ENCODE data around the gene MAP2. TPM values are rescaled to one million over a fixed set of nuclear protein-coding genes. Genes with fewer than 3 reads are reported as not detected.

MAP2 gene
- total and polyA plus RNA-seq, 2 of the 13 experiments (the other 11 are each of a cell fraction or from before 2014, with no cell fraction given), result 0.08 TPM; not detected in 1

- TF ChIP-seq, protein P1, sequence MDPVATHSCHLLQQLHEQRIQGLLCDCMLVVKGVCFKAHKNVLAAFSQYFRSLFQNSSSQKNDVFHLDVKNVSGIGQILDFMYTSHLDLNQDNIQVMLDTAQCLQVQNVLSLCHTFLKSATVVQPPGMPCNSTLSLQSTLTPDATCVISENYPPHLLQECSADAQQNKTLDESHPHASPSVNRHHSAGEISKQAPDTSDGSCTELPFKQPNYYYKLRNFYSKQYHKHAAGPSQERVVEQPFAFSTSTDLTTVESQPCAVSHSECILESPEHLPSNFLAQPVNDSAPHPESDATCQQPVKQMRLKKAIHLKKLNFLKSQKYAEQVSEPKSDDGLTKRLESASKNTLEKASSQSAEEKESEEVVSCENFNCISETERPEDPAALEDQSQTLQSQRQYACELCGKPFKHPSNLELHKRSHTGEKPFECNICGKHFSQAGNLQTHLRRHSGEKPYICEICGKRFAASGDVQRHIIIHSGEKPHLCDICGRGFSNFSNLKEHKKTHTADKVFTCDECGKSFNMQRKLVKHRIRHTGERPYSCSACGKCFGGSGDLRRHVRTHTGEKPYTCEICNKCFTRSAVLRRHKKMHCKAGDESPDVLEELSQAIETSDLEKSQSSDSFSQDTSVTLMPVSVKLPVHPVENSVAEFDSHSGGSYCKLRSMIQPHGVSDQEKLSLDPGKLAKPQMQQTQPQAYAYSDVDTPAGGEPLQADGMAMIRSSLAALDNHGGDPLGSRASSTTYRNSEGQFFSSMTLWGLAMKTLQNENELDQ (CRISPR knock-in tag; IDR thresholded peaks at IDR 0.05; ENCODE audit: borderline replicate concordance), result peak; percentile 97
- TF ChIP-seq ZNF747 (CRISPR knock-in tag; IDR thresholded peaks at IDR 0.05; ENCODE audit: borderline replicate concordance) (peak; percentile 43; the same call in 1 of the 2 replicates), IRF1 (CRISPR knock-in tag; IDR thresholded peaks at IDR 0.05; ENCODE audit: low read depth) (peak; percentile 94; the same call in 1 of the 2 replicates), ZNF761 (CRISPR knock-in tag; conservative IDR thresholded peaks at IDR 0.05) (peak; percentile 82; the same call in 1 of the 2 replicates), KDM5B (CRISPR knock-in tag; IDR thresholded peaks at IDR 0.05; ENCODE audit: borderline replicate concordance) (peak; percentile 96), NFATC3 (CRISPR knock-in tag; IDR thresholded peaks at IDR 0.05) (peak; percentile 92), TBX3 (IDR thresholded peaks at IDR 0.05; ENCODE audit: borderline replicate concordance) (no peak), NR2F1 (CRISPR knock-in tag; IDR thresholded peaks at IDR 0.05) (0 out of 4 replicates have a peak, but pooled peaks of 1 of the 2 experiments have one; percentile 30), ZNF280D (CRISPR knock-in tag; IDR thresholded peaks at IDR 0.05) (peak; percentile 73; the same call in 1 of the 2 replicates), SSRP1 (CRISPR knock-in tag; IDR thresholded peaks at IDR 0.05) (no peak), AFF4 (CRISPR knock-in tag; IDR thresholded peaks at IDR 0.05) (no peak), ELF1 (CRISPR knock-in tag; IDR thresholded peaks at IDR 0.05) (0 out of 2 replicates have a peak, but pooled peaks have one; percentile 37), FOXP1 (IDR thresholded peaks at IDR 0.05) (no peak), FOXP1 (CRISPR knock-in tag; IDR thresholded peaks at IDR 0.05) (no peak), XBP1 (CRISPR knock-in tag; IDR thresholded peaks at IDR 0.05) (peak; percentile 53; the same call in 1 of the 2 replicates)
Measured at GRCh38 chr2:209771474-209772289, 347.8 kb downstream of the MAP2 start, which contains the start of gene UNC80 (continued).

Data from HepG2 (cell line).